ENCODE results near the gene WWOX. TPM values are rescaled to one million over a fixed set of nuclear protein-coding genes. Genes with fewer than 3 reads are reported as not detected.

The WWOX gene
- total RNA-seq, 1 experiment from 2014 or later, result 15.6 TPM

- no peak overlapping the region for H3K23ac ChIP-seq (ENCODE audit: insufficient read length, low read depth, low read length)
- no peak overlapping the region; a peak in 1 of 7 replicates for H3K27ac Mint-ChIP-seq
Observed at GRCh38 chr16:78473031-78473699, 373.7 kb downstream of the WWOX start.

More at GRCh38 chr16:78473031-78473699, 373.7 kb downstream of the WWOX start:
- Histone ChIP-seq H3K79me1 (ENCODE audit: insufficient read depth, low read depth, low read length, poor library complexity, severe bottlenecking) (no peaks in the 10 kb centered on the region), H3K27me3 (ENCODE audit: insufficient read depth, low read length) (no peaks in the 10 kb centered on the region), H3K9me3 (ENCODE audit: control insufficient read depth, low read depth, low read length) (no peaks in the 10 kb centered on the region), H2BK15ac (ENCODE audit: low read depth, low read length) (no peak overlapping the region), H4K8ac (replicated peaks; ENCODE audit: insufficient read length, low read depth, low read length) (no peak overlapping the region), H3K14ac (ENCODE audit: insufficient read depth, low read length) (no peak overlapping the region), H3K27ac (ENCODE audit: insufficient read length, low read depth, low read length) (no peak overlapping the region), H3K23me2 (ENCODE audit: insufficient read length, low read depth, low read length, poor library complexity, severe bottlenecking) (no peaks in the 10 kb centered on the region), H2BK5ac (ENCODE audit: insufficient read length, low read length) (no peak overlapping the region), H2BK12ac (ENCODE audit: insufficient read length, low read depth, low read length) (no peak overlapping the region), H3K18ac (ENCODE audit: insufficient read length, low read depth, low read length) (no peak overlapping the region), H3T11ph (ENCODE audit: low read length) (no peak overlapping the region), H2AK5ac (ENCODE audit: insufficient read length, low read length) (no peak overlapping the region), H2AFZ (ENCODE audit: low read length) (no peak overlapping the region), H3K4me1 (ENCODE audit: insufficient read depth, low read length) (no peaks in the 10 kb centered on the region), H4K91ac (ENCODE audit: insufficient read length, low read depth, low read length) (no peak overlapping the region), H3K79me2 (ENCODE audit: insufficient read depth, low read length) (no peaks in the 10 kb centered on the region), H3K4me2 (ENCODE audit: insufficient read depth, insufficient read length, low read length) (no peak overlapping the region), H2BK120ac (ENCODE audit: low read depth, low read length, poor library complexity, severe bottlenecking) (no peak overlapping the region), H3K9ac (ENCODE audit: extremely low read depth, insufficient read length, low read length) (no peak overlapping the region), H4K5ac (ENCODE audit: insufficient read length, low read depth, low read length) (no peak overlapping the region), H4K20me1 (ENCODE audit: control insufficient read depth, insufficient read depth, insufficient read length) (no peaks in the 10 kb centered on the region), H3K4ac (ENCODE audit: low read depth, low read length) (no peak overlapping the region), H3K56ac (ENCODE audit: insufficient read length, low read depth, low read length) (no peak overlapping the region), H2BK20ac (ENCODE audit: low read depth, low read length, poor library complexity, severe bottlenecking) (no peak overlapping the region)
- no CpG with 5 or more reads among the region's 11 CpGs for WGBS (ENCODE audit: extremely low coverage, insufficient read length, low lambda C conversion rate)
- no peaks in the 10 kb centered on the region for H3K9me3 Mint-ChIP-seq
- H3K4me1 Mint-ChIP-seq, result peaks cover 3 to 12% of the 10 kb centered on the region in 2 experiments
- TF ChIP-seq CTCF (conservative IDR thresholded peaks at IDR 0.05), result no peak
- H3K27me3 Mint-ChIP-seq (ENCODE audit: low read depth), result no peaks in the 10 kb centered on the region
- no peak for DNase-seq
- no peaks in the 10 kb centered on the region for H3K36me3 Mint-ChIP-seq (ENCODE audit: insufficient read depth in 1 of 3, low read depth in 3 of 3)
- no peak overlapping the region for H3K4me3 Mint-ChIP-seq
